Measurements from ENCODE around the gene CDX4.
"Not testable (repeated sequence)": the region's sequence is repeated elsewhere in the genome, so short reads cannot be mapped to it uniquely, and the experiment has no call there.

CDX4 gene

DNA sequence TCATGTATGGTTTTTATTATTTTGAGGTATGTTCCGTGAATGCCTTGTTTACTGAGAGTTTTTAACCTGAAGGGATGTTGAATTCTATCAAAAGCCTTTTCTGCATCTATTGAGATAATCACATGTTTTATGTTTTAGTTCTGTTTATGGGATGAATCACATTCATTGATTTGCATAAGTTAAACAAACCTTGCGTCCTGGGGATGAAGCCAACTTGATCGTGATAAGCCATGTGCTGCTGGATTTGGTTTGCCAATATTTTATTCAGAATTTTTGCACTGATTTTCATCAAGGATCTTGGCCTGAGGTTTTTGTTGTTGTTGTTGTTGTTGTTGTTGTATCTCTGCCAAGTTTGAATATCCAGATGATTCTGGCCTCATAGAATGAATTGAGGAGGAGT lies 43.8 kb downstream of the CDX4 start:
- H3K9me3 ChIP-seq (ENCODE audit: insufficient read depth, low read depth, low read length) = no peaks in the 10 kb centered on the region
- no peaks in the 10 kb centered on the region for H3K36me3 ChIP-seq (ENCODE audit: insufficient read depth, low read depth, low read length)
- H3K27me3 ChIP-seq (ENCODE audit: insufficient read depth, low read length) = no peaks in the 10 kb centered on the region
- H3K4me1 ChIP-seq (ENCODE audit: insufficient read depth, low read length) = no peaks in the 10 kb centered on the region
- H3K4me3 ChIP-seq (ENCODE audit: low read length) = no peak overlapping the region
- no peak overlapping the region for H3K9ac ChIP-seq (ENCODE audit: low read depth, low read length)
- H3K27ac ChIP-seq (ENCODE audit: low read length) = no peak overlapping the region

DNA sequence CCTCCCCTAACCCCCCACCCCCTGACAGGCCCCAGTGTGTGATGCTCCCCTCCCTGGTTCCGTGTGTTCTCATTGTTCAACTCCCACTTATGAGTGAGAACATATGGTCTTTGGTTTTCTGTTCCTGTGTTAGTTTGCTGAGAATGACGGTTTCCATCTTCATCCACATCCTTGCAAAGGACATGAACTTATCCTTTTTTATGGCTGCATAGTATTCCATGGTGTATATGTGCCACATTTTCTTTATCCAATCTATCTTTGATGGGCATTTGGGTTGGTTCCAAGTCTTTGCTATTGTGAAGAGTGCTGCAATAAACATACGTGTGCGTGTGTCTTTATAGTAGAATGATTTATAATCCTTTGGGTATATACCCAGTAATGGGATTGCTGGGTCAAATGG lies 45.3 kb downstream of the CDX4 start:
- H3K4me1 ChIP-seq (ENCODE audit: insufficient read depth, low read length); H3K36me3 ChIP-seq (ENCODE audit: insufficient read depth, low read depth, low read length); H3K27ac ChIP-seq (ENCODE audit: low read length); H3K9ac ChIP-seq (ENCODE audit: low read depth, low read length); H3K4me3 ChIP-seq (ENCODE audit: low read length); H3K9me3 ChIP-seq (ENCODE audit: insufficient read depth, low read depth, low read length); H3K27me3 ChIP-seq (ENCODE audit: insufficient read depth, low read length): not testable (repeated sequence)

Data from iPS-20b (cell line).